HCT116 (cell line): Measurements from ENCODE around the gene SRR.

ENCODE experiments used
- ATF3 ChIP-seq: IDR thresholded peaks from 2 replicates; pipeline ENCODE4 v1.6.1; 2012
- CBX3 ChIP-seq: IDR thresholded peaks from 2 replicates; pipeline ENCODE4 v1.6.1; 2012; ENCODE audit warnings: low read depth
- CTCF ChIP-seq, 3 experiments: fragments of 200-600 bp in 1 of 3; sonication (generic) in 1 of 3; IDR thresholded peaks in 2 of 3; conservative IDR thresholded peaks in 1 of 3; 2 replicates each; pipeline ENCODE4 v1.5.1; 2012 to 2017; ENCODE audit warnings: low read depth in 2 of 3, low read length in 2 of 3, antibody characterized with exemption in 1 of 3, borderline replicate concordance in 1 of 3, control low read depth in 1 of 3, mild to moderate bottlenecking in 1 of 3, mixed read lengths in 1 of 3, mixed run types in 1 of 3, moderate library complexity in 1 of 3; ENCODE audit not compliant: insufficient read depth in 1 of 3
- EZH2 ChIP-seq: fragments of 200-600 bp; sonication (generic); IDR thresholded peaks from 2 replicates; pipeline ENCODE4 v1.6.1; 2017; ENCODE audit warnings: antibody characterized with exemption, mixed run types
- JUND ChIP-seq: IDR thresholded peaks from 2 replicates; pipeline ENCODE4 v1.6.1; 2012
- POLR2AphosphoS5 ChIP-seq: IDR thresholded peaks from 2 replicates; pipeline ENCODE4 v1.6.1; 2011; ENCODE audit warnings: mild to moderate bottlenecking, low read depth, low read length, moderate library complexity
- REST ChIP-seq: IDR thresholded peaks from 2 replicates; pipeline ENCODE4 v1.6.1; 2012; ENCODE audit warnings: low read depth
- YY1 ChIP-seq: IDR thresholded peaks from 2 replicates; pipeline ENCODE4 v1.6.1; 2011; ENCODE audit warnings: low read length, low read depth, moderate library complexity, mild to moderate bottlenecking; ENCODE audit not compliant: insufficient replicate concordance; ENCODE audit errors: extremely low read depth
- ZFX ChIP-seq: fragments of 450-650 bp; IDR thresholded peaks from 2 replicates; pipeline ENCODE4 v1.6.1; 2017

DNA sequence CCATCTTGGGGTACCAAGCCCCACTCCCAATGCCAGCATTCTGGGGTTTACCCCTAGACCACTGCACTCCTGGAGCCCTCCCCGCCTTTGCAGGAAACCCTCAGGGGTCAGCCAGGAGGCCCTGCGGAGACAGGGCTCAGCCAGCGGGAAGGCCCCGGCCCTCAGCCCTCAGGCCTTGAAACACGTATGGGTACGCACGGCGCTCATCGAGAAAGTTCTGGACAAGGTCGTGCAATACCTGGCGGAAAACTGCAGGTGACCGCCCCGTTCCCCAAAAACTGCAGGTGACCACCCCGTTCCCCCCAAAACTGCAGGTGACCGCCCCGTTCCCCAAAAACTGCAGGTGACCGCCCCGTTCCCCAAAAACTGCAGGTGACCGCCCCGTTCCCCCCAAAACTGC, 58.3 kb downstream of the SRR start:
- TF ChIP-seq ATF3: no peak
- no peak for TF ChIP-seq POLR2AphosphoS5
- no peak for TF ChIP-seq REST
- no peak for TF ChIP-seq CBX3
- TF ChIP-seq CTCF (IDR thresholded peaks at IDR 0.05 in 2 of 3, conservative IDR thresholded peaks at IDR 0.05 in 1 of 3; ENCODE audit: borderline replicate concordance in 1 of 3, insufficient read depth in 1 of 3, low read depth in 2 of 3, low read length in 2 of 3): no peak
- TF ChIP-seq ZFX: no peak
- no peak for TF ChIP-seq YY1
- no peak for TF ChIP-seq JUND
- no peak for TF ChIP-seq EZH2
